Measurements from ENCODE around the gene KIF27.
"Not testable (repeated sequence)": the region's sequence is repeated elsewhere in the genome, so short reads cannot be mapped to it uniquely, and the experiment has no call there.

The KIF27 gene

GRCh38 chr9:83920469-83920926, 734 bp downstream of the KIF27 start:
- ATAC-seq: peak; percentile 56
- 0 out of 2 replicates have a peak, but pooled peaks have one; percentile 23 for TF ChIP-seq CSDC2 (CRISPR knock-in tag; IDR thresholded peaks at IDR 0.05)
- TF ChIP-seq ZNF70 (CRISPR knock-in tag; IDR thresholded peaks at IDR 0.05): no peak

- ATAC-seq: no peak
- no peak for TF ChIP-seq TSHZ2 (CRISPR knock-in tag; IDR thresholded peaks at IDR 0.05)
- no peak for TF ChIP-seq OSR1 (CRISPR knock-in tag; IDR thresholded peaks at IDR 0.05)
- TF ChIP-seq PPARA (CRISPR knock-in tag; IDR thresholded peaks at IDR 0.05; ENCODE audit: borderline replicate concordance): no peak
Observed at GRCh38 chr9:83919111-83919510, 2.1 kb downstream of the KIF27 start.

- peak; percentile 89 for ATAC-seq
Observed at GRCh38 chr9:83912194-83912593, 9.0 kb downstream of the KIF27 start.

GRCh38 chr9:83906144-83906543, 15.1 kb downstream of the KIF27 start:
- ATAC-seq: no peak
- TF ChIP-seq PPARA (CRISPR knock-in tag; IDR thresholded peaks at IDR 0.05; ENCODE audit: borderline replicate concordance) (no peak), ARNTL (CRISPR knock-in tag; IDR thresholded peaks at IDR 0.05; ENCODE audit: borderline replicate concordance, low read depth) (no peak), ISL1 (CRISPR knock-in tag; IDR thresholded peaks at IDR 0.05) (no peak), CSRNP3 (CRISPR knock-in tag; IDR thresholded peaks at IDR 0.05) (no peak), ZNF8 (CRISPR knock-in tag; IDR thresholded peaks at IDR 0.05) (no peak), CREB5 (CRISPR knock-in tag; IDR thresholded peaks at IDR 0.05; ENCODE audit: low read depth) (no peak), OSR1 (CRISPR knock-in tag; IDR thresholded peaks at IDR 0.05) (no peak), CSDC2 (CRISPR knock-in tag; IDR thresholded peaks at IDR 0.05) (no peak), RARB (CRISPR knock-in tag; IDR thresholded peaks at IDR 0.05) (no peak), ZC3H10 (CRISPR knock-in tag; IDR thresholded peaks at IDR 0.05) (no peak), ZNF70 (CRISPR knock-in tag; IDR thresholded peaks at IDR 0.05) (no peak), ZNF565 (CRISPR knock-in tag; conservative IDR thresholded peaks at IDR 0.05; ENCODE audit: low read depth) (no peak), ZFP3 (CRISPR knock-in tag; IDR thresholded peaks at IDR 0.05) (no peak), TSHZ2 (CRISPR knock-in tag; IDR thresholded peaks at IDR 0.05) (no peak), POU6F1 (CRISPR knock-in tag; IDR thresholded peaks at IDR 0.05; ENCODE audit: borderline replicate concordance, low read depth) (no peak)

- not testable (repeated sequence) for ATAC-seq
Observed at GRCh38 chr9:83900615-83901014, 20.6 kb downstream of the KIF27 start.

GRCh38 chr9:83894301-83894700, 26.9 kb downstream of the KIF27 start:
- not testable (repeated sequence) for ATAC-seq

- ATAC-seq: not testable (repeated sequence)
Observed at GRCh38 chr9:83886498-83886897, 34.7 kb downstream of the KIF27 start.

GRCh38 chr9:83885559-83886240, 35.5 kb downstream of the KIF27 start:
- peak; percentile 77 for ATAC-seq

GRCh38 chr9:83881687-83882408, 39.4 kb downstream of the KIF27 start:
- ATAC-seq: not testable (repeated sequence)

Measured in SK-N-SH treated with all-trans-retinoic acid at 6 μM for 48 hours (cell line).